Neural cell (in vitro differentiated cells): ENCODE data around the gene BIK. TPM values are rescaled to one million over a fixed set of nuclear protein-coding genes. Genes with fewer than 3 reads are reported as not detected.

Source experiments
- H2AFZ ChIP-seq: fragments of 200-600, 300-800 bp; sonication (generic), shearing (Covaris generic); 2 replicates; pipeline ENCODE4 v1.6.0; 2014; ENCODE audit warnings: low read depth, mild to moderate bottlenecking, antibody characterized with exemption, low read length, moderate library complexity
- H3F3A ChIP-seq: fragments of 200-600 bp; shearing (Covaris generic); 2 replicates; pipeline ENCODE4 v1.6.1; 2016; ENCODE audit warnings: mild to moderate bottlenecking, moderate library complexity, mixed read lengths, antibody characterized with exemption, low read length; ENCODE audit not compliant: insufficient read depth, poor library complexity, severe bottlenecking
- H3K27ac ChIP-seq: fragments of 200-600, 300-800 bp; sonication (generic), shearing (Covaris generic); 2 replicates; pipeline ENCODE4 v1.5.1; 2014; ENCODE audit warnings: mild to moderate bottlenecking, low read length, moderate library complexity
- H3K27me3 ChIP-seq: fragments of 300-800, 200-600 bp; sonication (generic), shearing (Covaris generic); 2 replicates; pipeline ENCODE4 v1.6.0; 2014; ENCODE audit warnings: mild to moderate bottlenecking, low read depth, low read length, moderate library complexity; ENCODE audit not compliant: insufficient read depth
- H3K36me3 ChIP-seq: fragments of 300-800, 200-600 bp; sonication (generic), shearing (Covaris generic); 2 replicates; pipeline ENCODE4 v1.5.1; 2014; ENCODE audit warnings: mild to moderate bottlenecking, antibody characterized with exemption, low read length, moderate library complexity; ENCODE audit not compliant: insufficient read depth
- H3K4me2 ChIP-seq: fragments of 300-800, 200-600 bp; sonication (generic), shearing (Covaris generic); 2 replicates; pipeline ENCODE4 v1.6.0; 2014; ENCODE audit warnings: mild to moderate bottlenecking, low read length
- H3K4me3 ChIP-seq: fragments of 300-800, 200-600 bp; sonication (generic), shearing (Covaris generic); 2 replicates; pipeline ENCODE4 v1.5.1; 2014; ENCODE audit warnings: mild to moderate bottlenecking, low read length, moderate library complexity
- H3K79me2 ChIP-seq: fragments of 200-600 bp; shearing (Covaris generic); replicated peaks from 2 replicates; pipeline ENCODE4 v1.6.0; 2014; ENCODE audit warnings: mild to moderate bottlenecking, low read length, moderate library complexity; ENCODE audit not compliant: insufficient read depth
- H3K9ac ChIP-seq: fragments of 300-800, 200-600 bp; sonication (generic), shearing (Covaris generic); 2 replicates; pipeline ENCODE4 v1.6.1; 2016; ENCODE audit warnings: mild to moderate bottlenecking, low read length, mixed read lengths
- H3K9me2 ChIP-seq: fragments of 200-600 bp; shearing (Covaris generic); 2 replicates; pipeline ENCODE4 v1.6.1; 2016; ENCODE audit warnings: mild to moderate bottlenecking, low read length, mixed read lengths; ENCODE audit not compliant: insufficient read depth
- H3K9me3 ChIP-seq: fragments of 200-600, 300-800 bp; sonication (generic), shearing (Covaris generic); 2 replicates; pipeline ENCODE4 v1.6.1; 2016; ENCODE audit warnings: mild to moderate bottlenecking, mixed run types, low read length, moderate library complexity, mixed read lengths
- H4K20me1 ChIP-seq: fragments of 200-600 bp; shearing (Covaris generic); 2 replicates; pipeline ENCODE4 v1.6.1; 2016; ENCODE audit warnings: mild to moderate bottlenecking, mixed run types; ENCODE audit not compliant: insufficient read depth
- EP300 ChIP-seq: fragments of 450-650 bp; conservative IDR thresholded peaks from 2 replicates; pipeline ENCODE4 v1.6.1; 2014; ENCODE audit warnings: antibody characterized with exemption, mild to moderate bottlenecking, moderate library complexity; ENCODE audit not compliant: poor library complexity, severe bottlenecking
- EZH2 ChIP-seq: fragments of 200-600, 300-800 bp; shearing (Covaris generic), sonication (generic); IDR thresholded peaks from 2 replicates; pipeline ENCODE4 v1.6.1; 2014; ENCODE audit warnings: antibody characterized with exemption, low read length, borderline replicate concordance, mild to moderate bottlenecking; ENCODE audit not compliant: insufficient read depth, poor library complexity, severe bottlenecking
- MXI1 ChIP-seq: fragments of 450-650 bp; conservative IDR thresholded peaks from 2 replicates; pipeline ENCODE4 v1.6.1; 2014; ENCODE audit warnings: antibody characterized with exemption, mild to moderate bottlenecking; ENCODE audit not compliant: poor library complexity, severe bottlenecking
- POLR2AphosphoS5 ChIP-seq: IDR thresholded peaks from 2 replicates; pipeline ENCODE4 v1.6.1; 2012
- RAD21 ChIP-seq: fragments of 450-650 bp; conservative IDR thresholded peaks from 2 replicates; pipeline ENCODE4 v1.6.1; 2014; ENCODE audit warnings: antibody characterized with exemption, mild to moderate bottlenecking, moderate library complexity
- SMC3 ChIP-seq: fragments of 450-650 bp; conservative IDR thresholded peaks from 2 replicates; pipeline ENCODE4 v1.6.1; 2014; ENCODE audit warnings: antibody characterized with exemption, mild to moderate bottlenecking, moderate library complexity; ENCODE audit not compliant: poor library complexity
- TAF1 ChIP-seq: IDR thresholded peaks from 2 replicates; pipeline ENCODE4 v1.6.1; 2012; ENCODE audit warnings: low read depth
- polyA plus RNA-seq: library from polyadenylated mRNA; depleted of rRNA; stranded (reverse); fragments of >200 nt; gene quantifications from 2 replicates; pipeline ENCODE4 v1.2.3, GENCODE V29; 2014
- TF ChIP-seq, protein P1 (sequence below): IDR thresholded peaks from 2 replicates; pipeline ENCODE4 v1.6.1; 2012; ENCODE audit warnings: borderline replicate concordance
- TF ChIP-seq, protein P2 (sequence below): fragments of 450-650 bp; IDR thresholded peaks from 2 replicates; pipeline ENCODE4 v1.5.1; 2014; ENCODE audit warnings: antibody characterized with exemption, mild to moderate bottlenecking, moderate library complexity; ENCODE audit not compliant: poor library complexity, severe bottlenecking

BIK gene
- polyA plus RNA-seq, 1 donor from 2014 or later: 3.1 TPM

DNA sequence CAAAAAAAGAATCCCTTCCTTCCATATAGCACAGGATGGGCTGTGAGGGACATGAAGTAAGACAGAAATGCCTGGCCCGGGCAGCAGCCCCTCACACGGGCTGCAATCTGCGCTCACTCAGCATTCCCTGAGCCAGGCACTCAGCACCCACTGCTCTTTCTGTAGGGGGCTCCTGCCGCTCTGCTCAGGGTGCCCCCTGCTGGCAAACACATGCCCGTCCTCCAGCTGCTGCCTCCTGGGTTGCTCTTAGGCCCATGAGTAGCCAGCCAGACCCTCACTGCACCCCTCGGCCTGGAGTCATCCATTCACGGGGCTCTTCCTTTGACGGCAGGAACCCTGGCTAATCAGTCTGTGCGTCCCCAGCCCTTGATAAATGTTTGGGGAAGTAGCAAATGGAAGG is 25.7 kb downstream of the BIK start:
- Histone ChIP-seq H3K4me2 (no peak overlapping the region), H3K27me3 (no peaks in the 10 kb centered on the region), H3K36me3 (no peaks in the 10 kb centered on the region), H3K9ac (no peak overlapping the region), H3K27ac (no peak overlapping the region), H2AFZ (no peak overlapping the region), H3F3A (no peaks in the 10 kb centered on the region), H3K4me3 (no peak overlapping the region), H3K9me3 (no peaks in the 10 kb centered on the region), H4K20me1 (no peaks in the 10 kb centered on the region), H3K79me2 (no peaks in the 10 kb centered on the region), H3K9me2 (no peaks in the 10 kb centered on the region)
- TF ChIP-seq SMC3: peak; percentile 59
- no peak for TF ChIP-seq TAF1
- TF ChIP-seq, protein P1, sequence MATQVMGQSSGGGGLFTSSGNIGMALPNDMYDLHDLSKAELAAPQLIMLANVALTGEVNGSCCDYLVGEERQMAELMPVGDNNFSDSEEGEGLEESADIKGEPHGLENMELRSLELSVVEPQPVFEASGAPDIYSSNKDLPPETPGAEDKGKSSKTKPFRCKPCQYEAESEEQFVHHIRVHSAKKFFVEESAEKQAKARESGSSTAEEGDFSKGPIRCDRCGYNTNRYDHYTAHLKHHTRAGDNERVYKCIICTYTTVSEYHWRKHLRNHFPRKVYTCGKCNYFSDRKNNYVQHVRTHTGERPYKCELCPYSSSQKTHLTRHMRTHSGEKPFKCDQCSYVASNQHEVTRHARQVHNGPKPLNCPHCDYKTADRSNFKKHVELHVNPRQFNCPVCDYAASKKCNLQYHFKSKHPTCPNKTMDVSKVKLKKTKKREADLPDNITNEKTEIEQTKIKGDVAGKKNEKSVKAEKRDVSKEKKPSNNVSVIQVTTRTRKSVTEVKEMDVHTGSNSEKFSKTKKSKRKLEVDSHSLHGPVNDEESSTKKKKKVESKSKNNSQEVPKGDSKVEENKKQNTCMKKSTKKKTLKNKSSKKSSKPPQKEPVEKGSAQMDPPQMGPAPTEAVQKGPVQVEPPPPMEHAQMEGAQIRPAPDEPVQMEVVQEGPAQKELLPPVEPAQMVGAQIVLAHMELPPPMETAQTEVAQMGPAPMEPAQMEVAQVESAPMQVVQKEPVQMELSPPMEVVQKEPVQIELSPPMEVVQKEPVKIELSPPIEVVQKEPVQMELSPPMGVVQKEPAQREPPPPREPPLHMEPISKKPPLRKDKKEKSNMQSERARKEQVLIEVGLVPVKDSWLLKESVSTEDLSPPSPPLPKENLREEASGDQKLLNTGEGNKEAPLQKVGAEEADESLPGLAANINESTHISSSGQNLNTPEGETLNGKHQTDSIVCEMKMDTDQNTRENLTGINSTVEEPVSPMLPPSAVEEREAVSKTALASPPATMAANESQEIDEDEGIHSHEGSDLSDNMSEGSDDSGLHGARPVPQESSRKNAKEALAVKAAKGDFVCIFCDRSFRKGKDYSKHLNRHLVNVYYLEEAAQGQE: no peak
- peak; percentile 49 for TF ChIP-seq RAD21
- no peak for TF ChIP-seq MXI1
- TF ChIP-seq EZH2: no peak
- TF ChIP-seq, protein P2, sequence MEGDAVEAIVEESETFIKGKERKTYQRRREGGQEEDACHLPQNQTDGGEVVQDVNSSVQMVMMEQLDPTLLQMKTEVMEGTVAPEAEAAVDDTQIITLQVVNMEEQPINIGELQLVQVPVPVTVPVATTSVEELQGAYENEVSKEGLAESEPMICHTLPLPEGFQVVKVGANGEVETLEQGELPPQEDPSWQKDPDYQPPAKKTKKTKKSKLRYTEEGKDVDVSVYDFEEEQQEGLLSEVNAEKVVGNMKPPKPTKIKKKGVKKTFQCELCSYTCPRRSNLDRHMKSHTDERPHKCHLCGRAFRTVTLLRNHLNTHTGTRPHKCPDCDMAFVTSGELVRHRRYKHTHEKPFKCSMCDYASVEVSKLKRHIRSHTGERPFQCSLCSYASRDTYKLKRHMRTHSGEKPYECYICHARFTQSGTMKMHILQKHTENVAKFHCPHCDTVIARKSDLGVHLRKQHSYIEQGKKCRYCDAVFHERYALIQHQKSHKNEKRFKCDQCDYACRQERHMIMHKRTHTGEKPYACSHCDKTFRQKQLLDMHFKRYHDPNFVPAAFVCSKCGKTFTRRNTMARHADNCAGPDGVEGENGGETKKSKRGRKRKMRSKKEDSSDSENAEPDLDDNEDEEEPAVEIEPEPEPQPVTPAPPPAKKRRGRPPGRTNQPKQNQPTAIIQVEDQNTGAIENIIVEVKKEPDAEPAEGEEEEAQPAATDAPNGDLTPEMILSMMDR: peak; percentile 59

DNA sequence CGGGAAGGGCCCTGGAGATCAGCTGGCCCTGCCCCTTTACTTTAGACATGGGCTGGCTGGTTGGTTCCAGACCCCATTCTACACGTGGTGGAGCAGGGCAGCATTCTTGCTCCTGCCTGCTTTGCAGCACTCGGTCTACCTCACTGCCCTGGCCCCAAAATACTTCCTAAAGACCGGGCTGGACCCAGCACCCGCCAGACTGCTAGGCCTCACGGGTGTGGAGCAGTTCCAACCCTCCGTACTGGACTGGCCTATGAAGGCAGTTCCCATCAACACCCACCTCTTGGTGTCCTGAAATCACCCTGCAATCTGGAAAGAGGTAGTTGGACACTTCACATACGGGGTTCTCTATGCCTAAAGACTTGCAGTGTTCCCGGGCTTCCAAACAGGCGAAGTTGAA is 26.3 kb downstream of the BIK start:
- Histone ChIP-seq H3K4me3 (no peak overlapping the region), H3K9me2 (no peaks in the 10 kb centered on the region), H3K27me3 (no peaks in the 10 kb centered on the region), H3K79me2 (peaks cover 2% of the 10 kb centered on the region), H3K9me3 (no peaks in the 10 kb centered on the region), H3F3A (no peaks in the 10 kb centered on the region), H4K20me1 (no peaks in the 10 kb centered on the region), H3K4me2 (no peak overlapping the region), H3K36me3 (no peaks in the 10 kb centered on the region), H2AFZ (no peak overlapping the region), H3K9ac (no peak overlapping the region), H3K27ac (no peak overlapping the region)
- TF ChIP-seq RAD21 (no peak), MXI1 (no peak), EZH2 (no peak), SMC3 (no peak), POLR2AphosphoS5 (no peak), TAF1 (no peak), EP300 (no peak)
- TF ChIP-seq, protein P2: no peak
- TF ChIP-seq, protein P1: no peak
